A673 (cell line): Measurements from ENCODE around the gene ICAM5. TPM values are rescaled to one million over a fixed set of nuclear protein-coding genes. Genes with fewer than 3 reads are reported as not detected.

ENCODE experiments used
- BruUV-seq: library from RNA; stranded (reverse); fragments of 400-500 nt; replicated peaks from 2 replicates; lab custom pipeline; 2021; lab: Mats Ljungman, UMichigan
- CTCF ChIA-PET: fragments of 300-600 bp; sonication (Branson Sonifier 250); formaldehyde crosslinking; loops from one replicate; lab custom pipeline; 2022; ENCODE audit warnings: antibody characterized with exemption; lab: Charles Lee
- POLR2A ChIA-PET: fragments of 300-600 bp; sonication (Branson Sonifier 250); formaldehyde crosslinking; loops from one replicate; lab custom pipeline; 2022; ENCODE audit warnings: antibody characterized with exemption; ENCODE audit not compliant: low non-redundant PET; lab: Charles Lee
- DNase-seq: peaks from one replicate; pipeline ENCODE4 v3.0.0-alpha.2; 2015; ENCODE audit warnings: low spot score
- H3K27ac ChIP-seq: fragments of 200-600 bp; sonication (generic); 2 replicates; pipeline ENCODE4 v1.5.1; 2016; ENCODE audit warnings: mixed run types, low read depth, mild to moderate bottlenecking, mixed read lengths, antibody characterized with exemption, low read length; ENCODE audit not compliant: poor library complexity, severe bottlenecking
- H3K27me3 ChIP-seq: fragments of 200-600 bp; sonication (generic); replicated peaks from 2 replicates; pipeline ENCODE4 v1.6.1; 2017; ENCODE audit warnings: mixed run types, low read depth, mild to moderate bottlenecking, mixed read lengths, antibody characterized with exemption, low read length; ENCODE audit not compliant: insufficient read depth, poor library complexity
- H3K36me3 ChIP-seq: fragments of 200-600 bp; sonication (generic); 2 replicates; pipeline ENCODE4 v1.6.1; 2016; ENCODE audit warnings: mixed run types, mild to moderate bottlenecking, mixed read lengths, antibody characterized with exemption, low read length; ENCODE audit not compliant: insufficient read depth, poor library complexity, severe bottlenecking
- H3K4me1 ChIP-seq: fragments of 200-600 bp; sonication (generic); 2 replicates; pipeline ENCODE4 v1.6.1; 2017; ENCODE audit warnings: mixed run types, mild to moderate bottlenecking, mixed read lengths, antibody characterized with exemption, low read length; ENCODE audit not compliant: insufficient read depth, poor library complexity, severe bottlenecking
- H3K4me3 ChIP-seq: fragments of 200-600 bp; sonication (generic); 2 replicates; pipeline ENCODE4 v1.5.1; 2016; ENCODE audit warnings: low read depth, mixed run types, mild to moderate bottlenecking, mixed read lengths, low read length; ENCODE audit not compliant: poor library complexity, severe bottlenecking
- H3K9me3 ChIP-seq: fragments of 200-600 bp; sonication (generic); 2 replicates; pipeline ENCODE4 v1.6.1; 2016; ENCODE audit warnings: mixed run types, low read depth, mild to moderate bottlenecking, mixed read lengths, antibody characterized with exemption, low read length; ENCODE audit not compliant: poor library complexity, severe bottlenecking
- CTCF ChIP-seq: fragments of 300-800, 200-600 bp; sonication (generic); conservative IDR thresholded peaks from 2 replicates; pipeline ENCODE4 v1.5.1; 2017; ENCODE audit warnings: low read depth, mild to moderate bottlenecking, antibody characterized with exemption, low read length, moderate library complexity, mixed read lengths
- EZH2 ChIP-seq: fragments of 200-600 bp; sonication (generic); IDR thresholded peaks from 2 replicates; pipeline ENCODE4 v1.6.1; 2017; ENCODE audit warnings: borderline replicate concordance, low read depth, mild to moderate bottlenecking, mixed read lengths, antibody characterized with exemption, low read length; ENCODE audit not compliant: poor library complexity, severe bottlenecking
- intact Hi-C: fragments of 100-400 bp; cut with micrococcal nuclease; formaldehyde crosslinking; loops from one replicate; pipeline ENCODE4 v1.10.0; 2022; ENCODE audit not compliant: unreplicated experiment
- total RNA-seq: library from RNA; stranded (reverse); gene quantifications from 2 replicates; pipeline ENCODE4 v1.2.3, GENCODE V29; 2021

ICAM5 gene
- total RNA-seq, 1 experiment from 2014 or later: 4.6 TPM

- POLR2A ChIA-PET: interaction anchor here (0.6 kb wide), 1 partner anchor 57 kb away, joined by 7 read pairs; no protein-coding TSS in a partner anchor
- peaks cover 6% of the 10 kb centered on the region for H3K4me1 ChIP-seq
- no peak overlapping the region for H3K27ac ChIP-seq
- no peak for TF ChIP-seq CTCF
- TF ChIP-seq EZH2: no peak
- no peak overlapping the region for H3K4me3 ChIP-seq
- H3K9me3 ChIP-seq: no peaks in the 10 kb centered on the region
- CTCF ChIA-PET: interaction anchor here (1.0 kb wide), 1 partner anchor 122 kb away, joined by 8 read pairs; no protein-coding TSS in a partner anchor
- BruUV-seq: no TSS peak
- H3K36me3 ChIP-seq: no peaks in the 10 kb centered on the region
- no peak for DNase-seq
- no peaks in the 10 kb centered on the region for H3K27me3 ChIP-seq
- intact Hi-C loops: no loop called here
Measured at GRCh38 chr19:10266706-10267105, 23.0 kb upstream of the ICAM5 start.

GRCh38 chr19:10268071-10268470 is 21.7 kb upstream of the ICAM5 start:
- no peaks in the 10 kb centered on the region for H3K36me3 ChIP-seq
- POLR2A ChIA-PET: no interaction called here
- peaks cover 6% of the 10 kb centered on the region for H3K4me1 ChIP-seq
- TF ChIP-seq EZH2 (no peak), CTCF (no peak)
- H3K27me3 ChIP-seq: no peaks in the 10 kb centered on the region
- BruUV-seq: no TSS peak
- H3K9me3 ChIP-seq: no peaks in the 10 kb centered on the region
- DNase-seq: no peak
- H3K4me3 ChIP-seq: no peak overlapping the region
- H3K27ac ChIP-seq: no peak overlapping the region
- CTCF ChIA-PET: no interaction called here
- intact Hi-C loops: no loop called here

- TF ChIP-seq EZH2 (no peak), CTCF (peak; percentile 93)
- DNase-seq: peak; percentile 86
- CTCF ChIA-PET: interaction anchor here (0.6 to 3.1 kb wide), 10 partner anchors 10 to 202 kb away, joined by 3 to 50 read pairs (median 6); partner anchors contain the start of genes ICAM5 and TYK2
- Histone ChIP-seq H3K27me3 (no peaks in the 10 kb centered on the region), H3K4me3 (peak overlapping the region; percentile 32), H3K4me1 (peaks cover 6% of the 10 kb centered on the region), H3K27ac (no peak overlapping the region), H3K36me3 (no peaks in the 10 kb centered on the region), H3K9me3 (no peaks in the 10 kb centered on the region)
- intact Hi-C loops: loop anchor here (1.0 kb wide), 1 partner anchor 120 kb away; no protein-coding TSS in a partner anchor
- no TSS peak for BruUV-seq
- POLR2A ChIA-PET: no interaction called here
Measured at GRCh38 chr19:10269333-10270179, 20.2 kb upstream of the ICAM5 start.
